Umbilical cord (tissue), 2 donors: ENCODE results near the gene ARMC10. TPM values are rescaled to one million over a fixed set of nuclear protein-coding genes. Genes with fewer than 3 reads are reported as not detected.
A peak's percentile ranks its signal among the peaks of the same experiment; 100 is the strongest.
"Not testable (repeated sequence)": the region's sequence is repeated elsewhere in the genome, so short reads cannot be mapped to it uniquely, and the experiment has no call there.

Experiments
- DNase-seq: peaks from one replicate; pipeline ENCODE4 v3.0.0-alpha.2; 2015; ENCODE audit warnings: low spot score
- total RNA-seq: library from RNA; depleted of rRNA; stranded (reverse); fragments of >200 nt; gene quantifications from one replicate; pipeline ENCODE4 v1.2.3, GENCODE V29; 2014; ENCODE audit warnings: low replicate concordance; ENCODE audit not compliant: insufficient read depth

The ARMC10 gene
- total RNA-seq, 1 donor from 2014 or later: 37.1 TPM

DNA sequence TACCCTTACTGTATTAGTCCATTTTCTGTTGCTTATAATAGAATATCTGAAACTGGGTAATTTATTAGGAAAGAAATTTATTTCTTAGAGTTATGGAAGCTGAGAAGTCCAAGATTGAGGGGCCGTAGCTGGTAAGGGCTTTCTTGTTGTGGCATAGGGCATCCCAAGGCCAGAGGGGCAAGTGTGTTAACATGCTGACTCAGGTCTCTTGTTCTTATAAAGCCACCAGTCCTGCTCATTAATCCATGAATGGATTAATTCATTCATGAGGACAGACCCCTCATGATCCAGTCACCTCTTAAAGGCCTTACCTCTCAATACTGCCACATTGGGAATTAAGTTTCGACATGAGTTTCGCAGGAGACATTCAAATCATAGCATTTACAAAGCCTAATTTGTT, 2.4 kb downstream of the ARMC10 start:
- DNase-seq: no peak

DNA sequence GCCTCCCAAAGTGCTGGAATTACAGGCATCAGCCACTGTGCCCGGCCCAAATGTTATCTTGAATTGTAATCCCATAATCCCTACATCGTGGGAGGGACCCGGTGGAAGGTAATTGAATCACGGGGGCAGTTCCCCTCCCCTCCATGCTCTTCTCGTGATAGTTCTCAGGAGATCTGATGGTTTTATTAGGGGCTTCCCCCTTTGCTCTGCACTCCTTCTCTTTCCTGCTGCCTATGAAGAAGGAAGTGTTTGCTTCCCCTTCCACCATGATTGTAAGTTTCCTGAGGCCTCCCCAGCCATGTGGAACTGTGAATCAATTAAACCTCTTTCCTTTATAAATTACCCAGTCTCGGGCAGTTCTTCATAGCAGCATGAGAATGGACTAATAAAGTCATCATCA, 3.3 kb downstream of the ARMC10 start:
- not testable (repeated sequence) for DNase-seq

DNA sequence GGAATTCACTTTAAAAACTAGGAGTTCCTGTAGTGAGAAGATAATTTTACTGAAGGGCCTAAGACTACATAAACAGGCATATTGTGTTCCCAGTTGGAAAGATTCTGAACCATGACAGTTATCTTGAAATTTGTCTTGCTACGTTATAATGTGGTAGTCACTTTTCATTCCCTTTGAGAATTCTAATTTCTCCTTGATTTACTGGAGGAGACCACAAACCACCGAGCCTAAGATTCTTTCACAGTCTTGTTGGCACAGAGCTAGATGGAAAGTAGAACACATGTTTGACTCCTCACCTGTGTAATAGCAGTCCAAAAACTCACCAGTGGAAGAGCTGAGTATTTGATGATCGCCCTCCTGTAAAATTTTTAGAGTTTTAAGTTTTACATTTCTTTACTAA, 4.9 kb downstream of the ARMC10 start:
- no peak for DNase-seq

DNA sequence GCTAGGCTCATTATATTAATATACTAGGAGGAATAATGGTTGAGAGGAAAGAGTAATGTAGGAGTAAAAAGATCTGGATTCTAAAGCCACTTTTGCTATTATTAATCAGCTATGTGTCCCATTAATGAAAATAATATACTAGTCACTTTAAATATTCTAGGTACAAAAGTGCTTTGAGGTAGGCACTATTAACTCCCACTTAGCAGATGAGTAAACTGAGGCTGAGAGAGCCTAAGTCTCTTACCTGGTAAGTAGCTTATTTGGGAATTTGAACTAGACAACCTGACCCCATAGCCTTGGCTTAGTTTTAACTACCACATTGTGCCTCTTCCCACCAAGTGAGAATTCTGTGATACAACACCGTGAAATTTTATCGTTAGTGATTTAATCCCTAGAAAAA, 6.0 kb downstream of the ARMC10 start:
- DNase-seq: no peak

DNA sequence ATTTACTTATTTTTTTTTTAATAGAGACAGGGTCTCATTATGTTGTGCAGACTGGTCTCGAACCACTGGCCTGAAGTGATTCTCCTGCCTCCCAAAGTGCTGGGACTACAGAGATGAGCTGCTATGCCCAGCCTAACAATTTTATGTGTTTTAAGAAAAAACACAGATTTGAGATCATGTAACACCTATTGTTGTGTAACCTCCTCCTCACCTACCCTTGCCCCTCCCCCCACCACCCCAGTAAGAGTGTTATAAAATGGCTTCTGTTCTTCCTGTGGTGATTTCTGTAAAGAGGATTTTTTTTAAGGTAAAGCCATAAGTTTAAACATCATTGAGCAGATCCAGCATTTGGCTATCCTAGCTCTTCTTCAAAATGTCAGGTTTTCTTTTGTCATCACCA, 7.6 kb downstream of the ARMC10 start:
- DNase-seq: no peak

DNA sequence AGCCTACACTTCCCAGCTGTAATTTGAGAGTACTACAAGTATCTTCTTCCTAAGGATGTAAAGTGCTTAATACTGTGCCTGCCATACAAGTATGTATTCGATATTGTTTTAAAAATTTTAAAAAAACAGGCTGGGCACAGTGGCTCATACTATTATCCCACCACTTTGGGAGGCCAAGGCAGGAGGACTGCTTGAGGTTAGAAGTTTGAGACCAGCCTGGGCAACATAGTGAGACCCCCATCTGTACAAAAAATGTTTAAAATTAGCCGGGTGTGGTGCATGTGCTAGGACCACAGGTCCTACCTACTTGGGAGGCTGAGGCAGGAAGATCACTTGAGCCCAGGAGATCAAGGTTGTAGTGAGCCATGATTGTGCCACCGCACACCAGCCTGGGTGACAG, 8.3 kb downstream of the ARMC10 start:
- no peak for DNase-seq

DNA sequence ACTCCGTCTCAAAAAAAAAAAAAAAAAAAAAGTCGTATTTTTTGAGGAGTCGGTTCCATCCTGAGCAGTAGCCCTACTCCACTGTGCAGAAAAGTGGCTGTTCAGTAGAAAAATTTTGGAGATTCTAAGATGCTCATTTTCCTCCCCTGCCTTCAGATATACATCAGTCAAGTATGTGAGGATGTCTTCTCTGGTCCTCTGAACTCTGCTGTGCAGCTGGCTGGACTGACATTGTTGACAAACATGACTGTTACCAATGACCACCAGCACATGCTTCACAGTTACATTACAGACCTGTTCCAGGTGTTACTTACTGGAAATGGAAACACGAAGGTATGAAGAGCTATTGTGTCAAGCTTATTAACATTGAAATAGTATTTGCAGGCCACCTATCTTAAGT, 17.4 kb downstream of the ARMC10 start:
- DNase-seq: not testable (repeated sequence)

DNA sequence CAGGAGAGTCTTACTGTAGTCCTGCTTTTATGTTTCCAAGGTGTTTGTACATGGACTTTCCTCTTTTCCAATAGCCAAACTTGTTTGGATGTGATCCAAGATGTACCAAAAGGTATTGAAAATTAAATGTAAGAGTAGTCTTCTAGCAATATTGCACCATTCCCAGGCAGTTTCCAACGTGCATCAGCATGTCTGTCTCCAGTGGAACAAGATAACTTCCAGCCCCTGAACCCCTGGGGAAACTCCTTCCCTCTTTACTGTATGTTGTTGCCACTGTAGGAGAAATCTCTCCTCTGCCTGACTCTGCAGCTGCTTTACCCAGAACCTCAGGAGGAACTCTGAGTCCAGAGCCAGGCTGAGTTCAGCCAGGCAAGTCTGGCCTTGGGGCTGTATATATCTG, 18.5 kb downstream of the ARMC10 start:
- peak; percentile 4 for DNase-seq

DNA sequence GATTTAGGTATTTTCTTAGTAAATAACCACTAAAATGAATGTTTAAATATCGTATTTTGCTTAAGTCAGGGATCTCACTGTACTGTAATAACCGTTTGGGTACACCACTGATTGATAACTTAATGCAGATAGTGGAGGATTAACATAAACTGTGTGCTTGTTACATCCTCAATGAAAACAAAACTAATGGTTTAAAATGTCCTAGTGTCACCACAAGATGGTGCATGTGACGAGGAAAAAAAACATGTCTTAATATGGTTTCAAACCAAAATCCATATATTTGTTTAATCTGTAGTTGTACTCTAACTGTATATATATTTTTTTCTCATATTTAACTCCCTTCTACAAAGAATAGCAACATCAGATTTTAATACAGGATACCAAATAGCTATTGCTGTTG, 19.2 kb downstream of the ARMC10 start:
- no peak for DNase-seq

DNA sequence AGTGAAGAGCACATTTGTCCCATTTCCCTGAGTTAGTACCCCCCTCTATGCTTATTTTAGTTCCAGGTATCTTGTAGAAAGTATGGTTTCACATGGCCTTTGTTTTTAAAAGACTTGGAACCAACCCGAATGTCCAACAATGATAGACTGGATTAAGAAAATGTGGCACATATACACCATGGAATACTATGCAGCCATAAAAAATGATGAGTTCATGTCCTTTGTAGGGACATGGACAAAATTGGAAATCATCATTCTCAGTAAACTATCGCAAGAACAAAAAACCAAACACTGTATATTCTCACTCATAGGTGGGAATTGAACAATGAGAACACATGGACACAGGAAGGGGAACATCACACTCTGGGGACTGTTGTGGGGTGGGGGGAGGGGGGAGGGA, 20.6 kb downstream of the ARMC10 start:
- not testable (repeated sequence) for DNase-seq

DNA sequence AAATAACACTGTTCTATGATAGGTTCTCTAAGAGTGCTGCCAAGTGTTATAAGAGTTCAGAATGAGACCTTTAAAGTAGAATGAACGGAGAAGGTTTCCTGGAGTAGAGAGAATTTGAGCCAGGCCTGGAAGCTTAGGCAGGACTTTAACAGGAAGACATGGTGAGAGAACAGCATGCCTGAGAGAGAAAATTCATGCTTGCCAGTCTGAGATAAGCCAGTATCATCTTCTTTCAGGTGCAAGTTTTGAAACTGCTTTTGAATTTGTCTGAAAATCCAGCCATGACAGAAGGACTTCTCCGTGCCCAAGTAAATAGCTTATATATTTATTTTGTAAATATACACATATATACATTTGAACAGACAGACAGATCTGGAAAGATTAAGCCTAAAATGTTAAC, 22.1 kb downstream of the ARMC10 start:
- DNase-seq: no peak

DNA sequence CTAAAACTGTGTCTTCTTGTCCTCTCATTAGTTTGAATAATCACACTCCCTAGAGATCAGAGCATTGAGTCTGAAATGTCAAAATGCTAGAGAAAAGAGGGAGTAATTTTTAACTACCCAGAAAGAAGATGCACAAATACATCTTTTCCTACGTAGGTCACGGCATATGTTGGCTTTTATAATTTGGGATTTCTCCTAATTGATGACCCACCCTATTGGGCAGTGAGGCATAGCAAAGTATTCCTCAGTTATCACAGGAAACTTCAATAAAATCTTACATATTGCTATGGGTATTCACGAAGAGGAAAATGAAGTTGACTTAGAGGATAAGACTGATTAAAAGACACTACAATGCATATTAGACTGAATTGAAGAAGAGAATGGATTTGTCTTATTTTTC, 25.4 kb downstream of the ARMC10 start:
- DNase-seq: no peak

DNA sequence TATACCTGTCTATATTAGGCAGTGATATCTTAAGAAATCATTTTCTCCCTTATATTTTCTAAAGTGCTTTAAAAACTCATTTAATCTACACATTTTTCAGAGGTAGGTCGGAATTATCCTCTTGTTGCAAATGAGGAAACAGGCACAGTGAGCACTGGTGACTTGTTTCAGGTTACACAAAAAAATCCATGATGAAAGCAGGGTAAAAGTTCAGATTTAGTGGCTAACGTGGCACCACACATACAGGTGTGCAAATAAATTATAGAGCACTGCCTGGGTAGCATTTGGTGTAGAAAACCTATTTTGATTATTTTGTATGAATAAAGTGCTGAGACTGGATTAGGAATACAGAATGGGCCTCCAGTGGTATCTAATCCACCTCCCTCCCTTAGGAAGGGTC, 26.6 kb downstream of the ARMC10 start:
- no peak for DNase-seq

DNA sequence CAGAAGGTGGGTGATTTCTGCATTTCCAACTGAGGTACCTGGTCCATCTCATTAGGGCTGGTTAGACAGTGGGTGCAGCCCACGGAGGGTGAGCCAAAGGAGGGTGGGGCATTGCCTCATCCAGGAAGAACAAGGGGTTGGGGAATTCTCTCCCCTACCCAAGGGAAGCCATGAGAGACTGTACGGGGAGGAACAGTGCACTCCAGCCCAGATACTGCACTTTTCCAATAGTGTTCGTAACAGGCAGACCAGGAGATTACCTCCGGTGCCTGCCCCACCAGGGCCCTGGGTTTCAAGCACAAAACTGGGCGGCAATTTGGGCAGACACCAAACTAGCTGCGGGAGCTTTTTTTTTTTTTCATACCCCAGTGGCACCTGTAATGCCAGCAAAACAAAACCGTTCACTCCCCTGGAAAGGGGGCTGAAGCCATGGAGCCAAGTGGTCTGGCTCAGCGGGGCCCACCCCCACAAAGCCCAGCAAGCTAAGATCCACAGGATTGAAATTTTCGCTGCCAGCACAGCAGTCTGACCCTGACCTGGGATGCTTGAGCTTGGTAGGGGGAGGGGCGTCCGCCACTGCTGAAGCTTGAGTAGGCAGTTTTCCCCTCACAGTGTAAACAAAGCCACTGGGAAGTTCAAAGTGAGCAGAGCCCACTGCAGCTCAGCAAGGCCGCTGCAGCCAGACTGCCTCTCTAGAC, 31.2 kb downstream of the ARMC10 start:
- peak; percentile 38 for DNase-seq

DNA sequence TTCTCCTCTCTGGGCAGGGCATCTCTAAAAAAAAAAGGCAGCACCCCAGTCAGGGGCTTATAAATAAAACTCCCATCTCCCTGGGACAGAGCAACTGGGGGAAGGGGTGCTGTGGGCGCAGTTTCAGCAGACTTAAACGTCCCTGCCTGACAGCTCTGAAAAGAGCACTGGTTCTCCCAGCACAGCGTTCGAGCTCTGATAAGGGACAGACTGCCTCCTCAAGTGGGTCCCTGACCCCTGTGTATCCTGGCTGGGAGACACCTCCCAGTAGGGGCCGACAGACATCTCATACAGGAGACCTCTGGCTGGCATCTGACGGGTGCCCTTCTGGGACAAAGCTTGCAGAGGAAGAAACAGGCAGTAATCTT, 31.7 kb downstream of the ARMC10 start:
- DNase-seq: not testable (repeated sequence)

DNA sequence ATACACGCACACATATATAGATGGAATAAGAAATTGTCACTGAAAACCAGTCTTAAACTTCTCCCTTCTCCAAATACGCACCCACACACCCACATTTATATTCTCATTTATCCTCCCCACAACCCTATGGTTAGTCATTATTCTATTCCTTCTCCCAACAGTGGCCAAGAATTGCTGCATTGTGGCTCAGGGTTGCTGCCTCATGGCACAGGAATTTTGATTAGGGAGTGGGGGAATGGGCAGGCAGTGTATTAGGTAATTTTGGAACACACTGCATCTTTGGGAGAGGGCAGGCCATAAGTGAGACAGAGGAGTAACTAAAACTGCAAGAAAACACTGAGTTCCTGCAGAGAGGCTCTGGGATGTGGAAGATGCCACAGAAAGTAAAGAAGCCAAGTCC, 38.2 kb downstream of the ARMC10 start:
- no peak for DNase-seq

DNA sequence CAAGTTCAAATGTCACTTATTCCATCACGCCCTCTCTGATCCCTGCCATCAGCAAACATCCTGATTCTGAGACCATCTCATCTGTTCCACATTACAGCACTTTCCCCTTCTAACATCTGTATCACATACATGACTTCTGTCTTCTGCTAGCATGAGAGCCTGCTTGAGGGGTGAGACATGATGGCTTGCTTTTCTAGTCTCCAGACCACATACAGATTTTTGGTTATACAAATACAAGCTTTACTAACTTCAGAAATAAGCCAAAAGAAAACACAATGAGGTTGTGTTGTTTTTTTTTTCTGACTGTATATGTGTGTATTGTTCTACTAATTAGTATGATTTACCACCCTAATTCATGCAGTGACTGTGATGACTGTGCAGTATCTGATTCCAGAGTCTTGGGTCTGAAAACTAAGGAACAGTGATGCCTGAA, 39.7 kb downstream of the ARMC10 start:
- DNase-seq: no peak

DNA sequence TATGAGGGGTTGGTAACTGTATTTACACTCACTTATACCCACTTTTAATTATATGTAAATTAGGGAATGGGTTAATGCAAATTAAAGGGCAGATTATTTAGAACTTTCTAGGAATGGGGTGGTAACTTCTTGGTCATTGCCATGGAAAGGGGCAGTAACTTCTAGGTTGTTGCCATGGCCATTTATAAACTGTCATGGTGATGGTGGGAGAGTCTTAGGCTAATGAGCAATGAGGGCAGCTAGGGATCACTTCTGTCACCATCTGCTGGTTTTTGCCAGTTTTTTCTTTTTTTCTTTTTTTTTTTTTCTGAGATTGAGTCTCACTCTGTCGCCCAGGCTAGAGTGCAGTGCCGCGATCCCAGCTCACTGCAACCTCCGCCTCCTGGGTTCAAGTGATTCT, 40.8 kb downstream of the ARMC10 start:
- no peak for DNase-seq

DNA sequence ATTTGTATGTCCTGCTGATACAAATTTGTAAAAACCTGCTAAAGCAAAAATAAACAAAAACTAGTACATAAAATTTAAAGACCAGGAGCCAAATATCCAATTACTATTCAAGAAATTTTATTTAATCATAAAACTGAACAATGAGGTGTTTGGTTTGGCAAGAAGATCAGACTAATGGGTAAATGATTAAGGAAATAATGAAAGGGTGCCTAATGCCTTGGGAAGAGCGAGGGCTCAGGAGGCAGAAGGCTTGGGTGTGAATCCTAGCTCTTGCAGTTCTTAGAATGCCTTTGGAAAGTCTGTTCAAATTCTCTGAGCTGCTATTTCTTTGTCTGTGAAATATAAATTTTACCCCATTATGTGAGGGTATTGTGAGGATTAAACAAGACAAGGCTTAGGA, 41.6 kb downstream of the ARMC10 start:
- no peak for DNase-seq

DNA sequence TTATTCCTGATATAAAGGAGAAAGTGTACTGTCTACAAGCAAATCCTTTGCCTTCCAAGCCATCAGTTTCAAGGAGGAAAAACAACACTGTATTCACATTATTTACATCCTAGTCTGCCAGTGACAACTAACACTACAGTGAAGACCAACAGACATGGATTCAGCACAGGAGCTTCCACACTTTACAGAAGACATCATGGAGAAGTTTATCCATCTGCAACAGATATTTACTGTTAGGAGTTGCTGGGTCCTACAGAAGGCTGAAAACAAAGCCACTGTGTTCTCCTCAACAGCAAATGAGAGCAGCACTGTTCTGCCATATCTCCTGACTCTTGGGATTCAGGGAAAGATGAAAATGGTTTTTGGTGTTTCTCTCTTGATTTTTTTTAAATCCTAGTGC, 42.1 kb downstream of the ARMC10 start:
- DNase-seq: no peak

DNA sequence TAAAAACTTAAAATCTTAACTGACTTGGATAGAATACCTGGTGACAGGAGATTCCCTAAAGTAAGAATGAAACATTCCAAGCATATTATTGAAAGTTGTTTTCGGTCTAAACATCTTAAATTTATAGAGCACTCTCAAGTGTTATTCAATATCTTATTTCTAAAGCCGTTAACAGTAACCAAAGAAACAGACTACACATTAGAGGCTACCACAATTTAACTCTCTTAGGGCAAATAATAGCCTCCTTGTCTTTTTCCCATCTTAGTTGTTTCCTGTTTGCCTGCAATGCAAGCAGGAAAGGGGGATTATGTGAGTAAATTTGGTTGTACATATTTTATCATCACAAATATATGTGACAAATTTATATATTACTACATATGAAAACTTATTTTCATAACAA, 42.5 kb downstream of the ARMC10 start:
- no peak for DNase-seq

DNA sequence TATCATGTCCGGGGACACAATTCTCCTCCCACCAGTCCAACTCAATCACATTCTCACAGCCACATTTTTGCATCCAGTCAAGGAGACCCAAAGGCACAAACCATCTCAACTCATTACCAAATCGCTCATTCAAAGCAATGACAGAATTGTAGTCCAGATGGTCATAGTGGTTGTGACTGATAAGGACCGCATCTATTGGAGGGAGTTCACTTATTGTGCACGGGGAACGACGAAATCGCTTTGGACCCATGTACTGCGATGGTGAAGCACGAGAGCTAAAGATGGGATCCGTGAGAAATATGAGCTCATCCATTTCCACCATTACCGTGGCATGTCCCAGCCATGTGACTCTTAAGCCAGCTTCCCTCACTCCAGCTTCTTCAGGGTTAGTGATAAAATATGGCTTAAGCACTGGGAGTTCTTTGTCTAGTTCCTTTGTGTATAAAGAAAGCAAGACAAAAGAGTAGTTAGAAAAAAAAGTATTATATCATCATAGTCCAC, 44.9 kb downstream of the ARMC10 start:
- DNase-seq: no peak

DNA sequence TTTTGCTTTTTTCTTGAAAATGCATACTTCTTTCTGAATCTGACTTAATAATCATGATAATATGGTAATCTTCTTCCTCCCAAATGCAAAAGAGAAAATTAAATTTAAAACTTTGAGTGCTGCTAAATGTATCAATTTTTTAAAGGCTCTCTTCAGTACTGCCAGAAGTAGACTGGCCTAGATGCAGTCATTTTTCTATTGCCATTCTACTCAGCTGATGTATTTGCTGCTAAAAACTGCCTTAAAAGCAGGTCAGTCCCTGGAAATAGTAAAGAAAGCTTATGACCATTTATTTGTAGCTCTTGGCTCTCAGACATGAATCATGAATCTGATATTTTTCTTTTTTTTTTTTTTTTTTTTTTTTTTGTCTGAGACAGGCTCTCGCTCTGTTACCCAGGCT, 45.4 kb downstream of the ARMC10 start:
- DNase-seq: no peak

DNA sequence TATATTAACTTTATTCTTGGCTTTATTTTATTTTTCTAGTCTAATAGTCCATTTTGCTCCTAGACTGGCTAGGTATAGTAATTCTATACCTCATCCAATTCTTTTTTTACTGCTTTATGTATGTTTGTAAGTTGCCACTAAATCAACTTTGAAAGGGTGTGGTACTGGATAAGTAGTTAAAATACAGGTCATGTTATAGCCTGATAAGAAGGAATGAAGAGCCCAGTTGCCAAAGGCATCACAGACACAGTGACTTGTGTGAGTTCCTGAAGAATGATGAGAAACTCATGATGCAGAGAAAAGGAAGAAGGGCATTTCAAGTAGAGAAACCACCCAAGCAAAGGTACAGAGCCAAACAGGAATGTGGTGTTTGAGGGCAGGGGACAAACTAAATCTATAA, 46.7 kb downstream of the ARMC10 start:
- DNase-seq: no peak
